DND-41 (cell line): Measurements from ENCODE around the gene PITPNM3.

Experiments used
- ATAC-seq: fragments of 200-7000 bp; cut with Tn5 transposase; 3 replicates; pipeline ENCODE4 v1.9.1; 2021; ENCODE audit warnings: low read depth; ENCODE audit not compliant: insufficient read depth
- DNase-seq: peaks from one replicate; pipeline ENCODE4 v3.0.0-alpha.2; 2020
- H2AFZ ChIP-seq: 2 replicates; pipeline ENCODE4 v1.6.0; 2012; ENCODE audit warnings: low read depth, low read length
- H3K27ac ChIP-seq: 2 replicates; pipeline ENCODE4 v1.5.1; 2012; ENCODE audit warnings: low read length, inconsistent platforms
- H3K27me3 ChIP-seq: fragments of 200-600 bp; sonication (generic); 2 replicates; pipeline ENCODE4 v1.6.0; 2012; ENCODE audit warnings: low read length, mild to moderate bottlenecking, inconsistent platforms; ENCODE audit not compliant: insufficient read depth, poor library complexity
- H3K36me3 ChIP-seq: 2 replicates; pipeline ENCODE4 v1.5.1; 2012; ENCODE audit warnings: low read length, inconsistent platforms; ENCODE audit not compliant: insufficient read depth
- H3K4me1 ChIP-seq: 2 replicates; pipeline ENCODE4 v1.5.1; 2012; ENCODE audit warnings: mild to moderate bottlenecking, low read length; ENCODE audit not compliant: insufficient read depth
- H3K4me2 ChIP-seq: 2 replicates; pipeline ENCODE4 v1.6.0; 2012; ENCODE audit warnings: mild to moderate bottlenecking, moderate library complexity, low read length, inconsistent platforms; ENCODE audit not compliant: insufficient read depth
- H3K4me3 ChIP-seq, 2 experiments: fragments of 200-600 bp in 1 of 2; shearing (Covaris generic) in 1 of 2; 2 replicates each; pipeline ENCODE4 v1.5.1; 2012 to 2016; ENCODE audit warnings: inconsistent platforms in 2 of 2, low read length in 2 of 2, mild to moderate bottlenecking in 2 of 2, low read depth in 1 of 2, moderate library complexity in 1 of 2
- H3K79me2 ChIP-seq: 2 replicates; pipeline ENCODE4 v1.6.0; 2012; ENCODE audit warnings: low read length, inconsistent platforms; ENCODE audit not compliant: insufficient read depth
- H3K9ac ChIP-seq: 2 replicates; pipeline ENCODE4 v1.6.0; 2012; ENCODE audit warnings: low read depth, mild to moderate bottlenecking, inconsistent platforms, low read length, moderate library complexity
- H3K9me3 ChIP-seq: 2 replicates; pipeline ENCODE4 v1.5.1; 2012; ENCODE audit warnings: low read length, moderate library complexity, mild to moderate bottlenecking, inconsistent platforms; ENCODE audit not compliant: insufficient read depth, severe bottlenecking
- H4K20me1 ChIP-seq: 2 replicates; pipeline ENCODE4 v1.6.0; 2012; ENCODE audit warnings: low read length; ENCODE audit not compliant: insufficient read depth
- CTCF ChIP-seq: IDR thresholded peaks from 2 replicates; pipeline ENCODE4 v1.5.1; 2012; ENCODE audit warnings: borderline replicate concordance, low read length, moderate library complexity, mild to moderate bottlenecking; ENCODE audit not compliant: poor library complexity, severe bottlenecking; ENCODE audit errors: extremely low read depth
- EZH2 ChIP-seq: IDR thresholded peaks from 3 replicates; pipeline ENCODE4 v1.6.1; 2012; ENCODE audit warnings: borderline replicate concordance, low read depth, mild to moderate bottlenecking, moderate library complexity, low read length, inconsistent platforms; ENCODE audit not compliant: severe bottlenecking

The PITPNM3 gene

GRCh38 chr17:6571452-6571781 is 15.1 kb upstream of the PITPNM3 start:
- Histone ChIP-seq H3K4me2 (no peak overlapping the region), H2AFZ (no peak overlapping the region), H3K9me3 (no peaks in the 10 kb centered on the region), H3K4me1 (no peaks in the 10 kb centered on the region), H3K9ac (no peak overlapping the region), H3K79me2 (no peaks in the 10 kb centered on the region), H3K27me3 (no peaks in the 10 kb centered on the region), H4K20me1 (no peaks in the 10 kb centered on the region; the same call in 1 of the 2 replicates), H3K4me3 (no peak overlapping the region), H3K27ac (no peak overlapping the region), H3K36me3 (no peaks in the 10 kb centered on the region)
- DNase-seq = no peak
- no peak for TF ChIP-seq CTCF
- ATAC-seq = no peak

- TF ChIP-seq EZH2 (no peak), CTCF (no peak)
- Histone ChIP-seq H3K4me1 (no peaks in the 10 kb centered on the region), H2AFZ (no peak overlapping the region), H3K4me2 (no peak overlapping the region), H4K20me1 (no peaks in the 10 kb centered on the region; the same call in 1 of the 2 replicates), H3K9me3 (no peaks in the 10 kb centered on the region), H3K79me2 (no peaks in the 10 kb centered on the region), H3K4me3 (no peak overlapping the region), H3K36me3 (no peaks in the 10 kb centered on the region), H3K9ac (no peak overlapping the region), H3K27me3 (no peaks in the 10 kb centered on the region), H3K27ac (no peak overlapping the region)
- no peak for DNase-seq
- ATAC-seq = no peak
Measured at GRCh38 chr17:6570731-6571451, 14.5 kb upstream of the PITPNM3 start.

- Histone ChIP-seq H3K9ac (no peak overlapping the region), H2AFZ (no peak overlapping the region), H3K4me1 (no peaks in the 10 kb centered on the region), H3K79me2 (no peaks in the 10 kb centered on the region), H3K27ac (no peak overlapping the region), H3K4me2 (no peak overlapping the region), H3K27me3 (no peaks in the 10 kb centered on the region), H3K4me3 (no peak overlapping the region), H3K9me3 (no peaks in the 10 kb centered on the region), H4K20me1 (no peaks in the 10 kb centered on the region; the same call in 1 of the 2 replicates), H3K36me3 (no peaks in the 10 kb centered on the region)
- ATAC-seq = no peak
- DNase-seq = no peak
- TF ChIP-seq CTCF (no peak), EZH2 (no peak)
Measured at GRCh38 chr17:6569370-6570285, 13.3 kb upstream of the PITPNM3 start.
